Measurements from ENCODE around the gene OR1E1. TPM values are rescaled to one million over a fixed set of nuclear protein-coding genes. Genes with fewer than 3 reads are reported as not detected.
A peak's percentile ranks its signal among the peaks of the same experiment; 100 is the strongest.

OR1E1 gene
- not detected for polyA plus RNA-seq (2012; ENCODE audit: insufficient read length, low read depth)

DNA sequence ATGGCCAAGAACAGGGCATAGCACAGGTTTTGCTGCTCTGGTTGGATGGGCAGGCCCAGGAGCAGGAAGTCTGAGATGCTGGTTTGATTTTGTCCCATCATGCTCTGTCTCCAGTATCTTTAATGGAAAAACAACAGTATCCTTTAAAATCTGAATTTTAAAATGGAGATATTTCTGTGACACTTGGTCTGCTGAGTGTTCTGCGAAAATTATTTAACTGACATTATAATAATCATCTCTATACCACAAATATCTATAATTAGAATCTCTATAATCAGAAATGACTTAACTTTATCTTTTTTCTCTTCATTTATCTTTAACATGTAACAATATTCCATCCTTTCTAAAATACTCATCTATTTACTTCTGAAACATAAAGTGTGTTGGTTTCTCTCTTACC, at the start of gene OR1E1:
OR1E1 (minus strand) TSS at position 101 of the 400 bp plus-strand sequence; CDS start at position 101, 0 bp downstream.
- no peak for TF ChIP-seq SIN3A (IDR thresholded peaks at IDR 0.05; ENCODE audit: borderline replicate concordance, insufficient read depth, low read length)

DNA sequence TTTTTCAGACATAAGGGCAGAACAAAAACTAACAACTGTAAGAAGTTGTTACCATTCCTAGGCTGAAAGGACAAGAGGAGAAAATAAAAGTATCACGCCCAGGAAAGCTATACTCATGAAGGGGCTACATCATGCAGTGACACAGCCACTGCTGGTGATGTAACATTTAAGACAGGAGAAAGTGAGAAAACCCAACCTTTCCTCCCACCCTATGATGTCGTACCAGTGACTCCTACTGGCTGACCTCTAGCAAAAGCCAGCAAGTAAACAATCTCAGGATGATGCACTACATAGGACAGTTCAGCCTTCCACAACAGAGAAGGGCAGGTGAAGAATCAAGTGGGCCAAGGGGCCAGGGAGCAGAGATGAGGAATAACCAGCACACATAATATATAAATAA, 49.4 kb upstream of the OR1E1 start:
- TF ChIP-seq SIN3A (IDR thresholded peaks at IDR 0.05; ENCODE audit: borderline replicate concordance, insufficient read depth, low read length) (no peak), FOXP2 (optimal IDR thresholded peaks at IDR 0.05; ENCODE audit: borderline replicate concordance, extremely low read depth, extremely low read length, insufficient read depth) (no peak), REST (IDR thresholded peaks at IDR 0.05; ENCODE audit: insufficient read depth in 1 of 2, low read depth in 2 of 2, low read length in 2 of 2) (no peak), POLR2AphosphoS5 (IDR thresholded peaks at IDR 0.05; ENCODE audit: low read depth, low read length) (no peak)

DNA sequence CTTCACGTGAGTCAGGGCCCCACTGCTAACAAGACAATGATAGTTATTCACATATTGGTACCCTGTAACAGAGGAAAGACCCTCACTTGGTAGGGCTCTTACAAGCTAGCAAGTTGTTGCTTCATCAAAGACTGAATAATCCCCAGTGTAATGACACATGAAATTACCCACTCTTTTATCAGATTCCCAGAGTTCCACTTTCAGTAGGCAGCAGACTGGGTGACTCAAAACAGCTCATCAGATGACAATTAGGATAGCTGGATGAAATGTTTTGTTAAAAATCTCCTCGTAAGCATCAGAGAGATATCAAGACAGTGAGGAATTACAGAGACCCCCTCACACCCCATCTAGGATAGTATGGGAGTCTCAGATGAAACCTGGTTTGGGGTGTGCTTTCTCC, 42.2 kb upstream of the OR1E1 start:
- TF ChIP-seq FOXP2 (optimal IDR thresholded peaks at IDR 0.05; ENCODE audit: borderline replicate concordance, extremely low read depth, extremely low read length, insufficient read depth) (no peak), REST (IDR thresholded peaks at IDR 0.05; ENCODE audit: insufficient read depth in 1 of 2, low read depth in 2 of 2, low read length in 2 of 2) (no peak), POLR2AphosphoS5 (IDR thresholded peaks at IDR 0.05; ENCODE audit: low read depth, low read length) (no peak), TAF1 (IDR thresholded peaks at IDR 0.05; ENCODE audit: borderline replicate concordance, insufficient read depth, low read length) (no peak), SIN3A (IDR thresholded peaks at IDR 0.05; ENCODE audit: borderline replicate concordance, insufficient read depth, low read length) (no peak)

DNA sequence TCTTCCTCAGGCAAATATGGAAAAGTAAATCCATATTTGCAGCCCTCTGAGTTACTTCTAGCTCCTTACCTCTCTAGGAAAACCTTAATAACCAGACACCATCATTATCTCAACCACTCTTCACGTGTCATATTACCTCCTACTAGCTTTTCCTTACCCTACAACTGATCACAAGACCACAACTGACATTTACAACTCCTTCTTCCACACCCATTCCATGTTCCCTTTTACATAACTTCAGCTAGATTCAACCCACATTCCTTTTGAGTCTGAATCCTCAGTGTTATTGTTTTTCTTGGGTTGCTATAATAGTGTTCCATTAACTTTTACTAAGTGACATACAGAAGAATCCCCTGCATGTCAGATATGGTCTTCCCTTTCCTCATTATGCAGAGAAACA, 40.2 kb upstream of the OR1E1 start:
- TF ChIP-seq SIN3A (IDR thresholded peaks at IDR 0.05; ENCODE audit: borderline replicate concordance, insufficient read depth, low read length) (no peak), POLR2AphosphoS5 (IDR thresholded peaks at IDR 0.05; ENCODE audit: low read depth, low read length) (no peak), FOXP2 (optimal IDR thresholded peaks at IDR 0.05; ENCODE audit: borderline replicate concordance, extremely low read depth, extremely low read length, insufficient read depth) (no peak), TAF1 (IDR thresholded peaks at IDR 0.05; ENCODE audit: borderline replicate concordance, insufficient read depth, low read length) (no peak), REST (IDR thresholded peaks at IDR 0.05; ENCODE audit: insufficient read depth in 1 of 2, low read depth in 2 of 2, low read length in 2 of 2) (no peak)

DNA sequence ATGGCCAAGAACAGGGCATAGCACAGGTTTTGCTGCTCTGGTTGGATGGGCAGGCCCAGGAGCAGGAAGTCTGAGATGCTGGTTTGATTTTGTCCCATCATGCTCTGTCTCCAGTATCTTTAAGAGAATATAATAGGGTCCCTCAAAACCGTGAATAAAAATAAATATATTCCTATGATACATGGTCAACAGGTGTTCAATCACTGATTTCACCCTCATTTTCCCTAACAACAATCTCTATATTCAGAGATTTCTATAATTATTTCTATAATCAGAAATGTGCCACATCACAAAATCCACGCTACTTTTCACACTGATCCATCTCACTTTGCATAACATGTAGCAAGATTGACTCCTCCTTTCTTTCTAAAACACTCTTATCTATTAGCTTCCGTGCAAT, 35.5 kb upstream of the OR1E1 start, which contains the start of gene OR1E2:
OR1E2 (minus strand) TSS at position 101 of the 400 bp plus-strand sequence; CDS start at position 101, 0 bp downstream.
- TF ChIP-seq POLR2AphosphoS5 (IDR thresholded peaks at IDR 0.05; ENCODE audit: low read depth, low read length) (no peak), SIN3A (IDR thresholded peaks at IDR 0.05; ENCODE audit: borderline replicate concordance, insufficient read depth, low read length) (no peak)

DNA sequence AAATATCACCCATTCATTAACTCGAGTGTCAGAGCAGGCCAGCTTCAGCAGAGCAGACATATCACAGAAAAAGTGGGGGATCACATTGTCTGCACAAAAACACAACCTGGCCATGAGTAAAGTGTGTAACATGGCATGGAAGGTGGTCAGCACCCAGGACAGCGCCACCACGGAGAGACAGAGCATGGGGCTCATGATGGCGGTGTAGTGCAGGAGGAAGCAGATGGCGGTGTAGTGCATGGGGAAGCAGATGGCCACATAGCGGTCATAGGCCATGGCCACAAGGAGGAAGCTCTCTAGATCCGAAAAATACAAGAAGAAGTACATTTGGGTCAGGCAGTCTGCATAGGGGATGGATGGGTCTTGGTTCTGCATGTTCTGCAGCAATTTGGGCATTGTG, 35.0 kb upstream of the OR1E1 start:
- peak; percentile 76 to 89 for TF ChIP-seq REST (IDR thresholded peaks at IDR 0.05; ENCODE audit: insufficient read depth in 1 of 2, low read depth in 2 of 2, low read length in 2 of 2)
